GM12878 (cell line): ENCODE data around the gene ST6GALNAC3. TPM values are rescaled to one million over a fixed set of nuclear protein-coding genes. Genes with fewer than 3 reads are reported as not detected.
"Not testable (repeated sequence)": the region's sequence is repeated elsewhere in the genome, so short reads cannot be mapped to it uniquely, and the experiment has no call there.

Source experiments
- ATAC-seq: fragments of 200-7000 bp; cut with Tn5 transposase; 3 replicates; pipeline ENCODE4 v1.9.1; 2020; ENCODE audit warnings: mild to moderate bottlenecking, moderate library complexity
- BruUV-seq: library from RNA; stranded (reverse); fragments of 400-500 nt; replicated peaks from 2 replicates; lab custom pipeline; 2021; lab: Mats Ljungman, UMichigan
- CTCF ChIA-PET: fragments of 300-600 bp; sonication (Branson Sonifier 250); formaldehyde crosslinking; extraction: SDS; loops from one replicate; lab custom pipeline; 2021; ENCODE audit warnings: inconsistent platforms; lab: Yijun Ruan, JAX
- POLR2A ChIA-PET: fragments of 350-600 bp; formaldehyde crosslinking; extraction: SDS; loops from one replicate; lab custom pipeline; 2021; ENCODE audit warnings: inconsistent platforms; lab: Charles Lee
- RAD21 ChIA-PET: fragments of 300-600 bp; sonication (Branson Sonifier 250); formaldehyde crosslinking; loops from one replicate; lab custom pipeline; 2023; ENCODE audit warnings: antibody characterized with exemption; ENCODE audit not compliant: unreplicated experiment; lab: Charles Lee
- SMC1A ChIA-PET: fragments of 300-600 bp; sonication (Branson Sonifier 250); formaldehyde crosslinking; loops from one replicate; lab custom pipeline; 2023; ENCODE audit not compliant: unreplicated experiment, uncharacterized antibody; lab: Charles Lee
- DNase-seq: peaks from one replicate; pipeline ENCODE4 v3.0.0-alpha.2; 2011; ENCODE audit warnings: low read depth, low spot score
- FAIRE-seq: peaks from 3 replicates; lab custom pipeline; 2011; peaks lifted over from hg19 to GRCh38; lab: Jason Lieb, UNC
- H2AFZ ChIP-seq: 2 replicates; pipeline ENCODE4 v1.6.0; 2011; ENCODE audit warnings: low read depth, low read length, control low read depth; ENCODE audit not compliant: control insufficient read depth
- H3K27ac ChIP-seq: 2 replicates; pipeline ENCODE4 v1.5.1; 2011; ENCODE audit warnings: control low read depth; ENCODE audit not compliant: control insufficient read depth, insufficient read depth
- H3K27me3 ChIP-seq, 2 experiments: replicated peaks in 1 of 2; 2 replicates each; pipeline versions ENCODE4 v1.6.0 to v1.6.1; 2011; ENCODE audit warnings: low read length in 1 of 2; ENCODE audit not compliant: control insufficient read depth in 2 of 2, insufficient read depth in 2 of 2
- H3K36me3 ChIP-seq, 2 experiments: 2 replicates each; pipeline ENCODE4 v1.5.1; 2011; ENCODE audit warnings: low read length in 1 of 2; ENCODE audit not compliant: control insufficient read depth in 2 of 2, insufficient read depth in 2 of 2
- H3K4me1 ChIP-seq: 2 replicates; pipeline ENCODE4 v1.6.1; 2011; ENCODE audit warnings: mild to moderate bottlenecking, low read length, moderate library complexity, mixed read lengths; ENCODE audit not compliant: control insufficient read depth, insufficient read depth
- H3K4me2 ChIP-seq: 2 replicates; pipeline ENCODE4 v1.6.0; 2011; ENCODE audit warnings: control low read depth; ENCODE audit not compliant: control insufficient read depth, insufficient read depth
- H3K4me3 ChIP-seq: fragments of 200-600 bp; sonication (generic); 2 replicates; pipeline ENCODE4 v1.5.1; 2016
- H3K79me2 ChIP-seq: 2 replicates; pipeline ENCODE4 v1.6.0; 2011; ENCODE audit warnings: low read length; ENCODE audit not compliant: control insufficient read depth, insufficient read depth
- H3K9ac ChIP-seq: 2 replicates; pipeline ENCODE4 v1.8.0; 2011; ENCODE audit warnings: low read length, control low read depth, mixed read lengths; ENCODE audit not compliant: control insufficient read depth, insufficient read depth
- H3K9me3 ChIP-seq: replicated peaks from 3 replicates; pipeline ENCODE4 v1.5.1; 2011; ENCODE audit warnings: mild to moderate bottlenecking, low read length; ENCODE audit not compliant: control insufficient read depth, insufficient read depth
- H4K20me1 ChIP-seq: 2 replicates; pipeline ENCODE4 v1.6.0; 2011; ENCODE audit not compliant: control insufficient read depth, insufficient read depth
- CREM ChIP-seq: IDR thresholded peaks from 2 replicates; pipeline ENCODE4 v1.6.1; 2014; ENCODE audit warnings: antibody characterized with exemption, low read depth
- EP300 ChIP-seq, 2 experiments: fragments of 150-350 bp in 1 of 2; IDR thresholded peaks; 2 replicates each; pipeline ENCODE4 v1.6.1; 2011 to 2012; ENCODE audit warnings: low read depth in 2 of 2, low read length in 2 of 2, borderline replicate concordance in 1 of 2, improper control_type of control experiment in 1 of 2, inconsistent platforms in 1 of 2; ENCODE audit not compliant: control insufficient read depth in 1 of 2
- KDM1A ChIP-seq: fragments of 200-600 bp; sonication (generic); IDR thresholded peaks from 2 replicates; pipeline ENCODE4 v1.6.1; 2016; ENCODE audit warnings: borderline replicate concordance
- PAX5 ChIP-seq: IDR thresholded peaks from 2 replicates; pipeline ENCODE4 v1.6.1; 2011; ENCODE audit warnings: low read depth, low read length, borderline replicate concordance
- WGBS: methylation state at CpG from one replicate; pipeline ENCODE4 v1.1.6; 2016; ENCODE audit warnings: low lambda C conversion rate; ENCODE audit not compliant: insufficient replicate concordance, insufficient coverage; ENCODE audit errors: missing lambda C conversion rate; 5-methylcytosine and 5-hydroxymethylcytosine counted together
- in situ Hi-C: fragments of 300-500 bp; cut with MboI; formaldehyde crosslinking; loops from 9 replicates; pipeline ENCODE4 v1.14.3; 2018; ENCODE audit warnings: mixed read lengths
- intact Hi-C: fragments of 100-400 bp; cut with micrococcal nuclease; formaldehyde crosslinking; loops from one replicate; pipeline ENCODE4 v1.14.2; 2022; ENCODE audit not compliant: unreplicated experiment
- polyA plus RNA-seq, 11 experiments: library from polyadenylated mRNA; depleted of rRNA in 4 of 11; unstranded in 6 of 11; stranded (reverse) in 5 of 11; fragments of >200 nt; fragmentation: Nextera tagmentation in 4 of 11; fragmentation: Illumina TruSeq in 1 of 11; extraction: Ambion mirVana in 4 of 11; extraction: Trizol in 1 of 11; gene quantifications; 1 replicate in 1 of 11; 2 replicates in 10 of 11; pipeline versions ENCODE4 v1.2.1 to v1.2.3, GENCODE V29; 2011 to 2016; ENCODE audit warnings: inconsistent platforms in 2 of 11, missing spikeins in 2 of 11, low read depth in 1 of 11
- total RNA-seq, 4 experiments: library from RNA; depleted of rRNA in 3 of 4; stranded (reverse); fragments of >200 nt in 3 of 4; fragmentation: Illumina TruSeq in 1 of 4; extraction: Trizol in 1 of 4; gene quantifications; 2 replicates each; pipeline versions ENCODE4 v1.2.1 to v1.2.3, GENCODE V29; 2013 to 2021

Gene ST6GALNAC3
- total and polyA plus RNA-seq, 10 of the 15 experiments (the other 5 are each of a cell fraction or from before 2014, with no cell fraction given): 0.04 to 0.68 (median 0.18) TPM; not detected in 3

DNA sequence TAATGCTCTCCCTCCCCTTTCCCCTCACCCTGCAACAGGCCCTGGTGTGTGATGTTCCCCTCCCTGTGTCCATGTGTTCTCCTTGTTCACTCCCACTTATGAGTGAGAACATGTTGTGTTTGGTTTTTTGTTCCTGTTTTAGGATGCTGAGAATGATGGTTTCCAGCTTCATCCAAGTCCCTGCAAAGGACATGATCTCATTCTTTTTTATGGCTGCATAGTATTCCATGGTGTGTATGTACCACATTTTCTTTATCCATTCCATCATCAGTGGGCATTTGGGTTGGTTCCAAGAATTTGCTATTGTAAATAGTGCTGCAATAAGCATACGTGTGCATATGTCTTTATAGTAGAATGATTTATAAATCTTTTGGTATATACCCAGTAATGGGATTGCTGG lies 168.0 kb downstream of the ST6GALNAC3 start:
- H3K4me3 ChIP-seq, RAD21 ChIA-PET, H3K36me3 ChIP-seq, H3K4me2 ChIP-seq, H3K27ac ChIP-seq, H2AFZ ChIP-seq, ATAC-seq, BruUV-seq, H3K4me1 ChIP-seq, H3K9me3 ChIP-seq, in situ Hi-C loops, H3K9ac ChIP-seq, DNase-seq, SMC1A ChIA-PET, intact Hi-C loops, CTCF ChIA-PET, H3K27me3 ChIP-seq, FAIRE-seq, H4K20me1 ChIP-seq, H3K79me2 ChIP-seq, POLR2A ChIA-PET: not testable (repeated sequence)
- WGBS: 75% methylated on average over 1 of the region's 1 CpG

DNA sequence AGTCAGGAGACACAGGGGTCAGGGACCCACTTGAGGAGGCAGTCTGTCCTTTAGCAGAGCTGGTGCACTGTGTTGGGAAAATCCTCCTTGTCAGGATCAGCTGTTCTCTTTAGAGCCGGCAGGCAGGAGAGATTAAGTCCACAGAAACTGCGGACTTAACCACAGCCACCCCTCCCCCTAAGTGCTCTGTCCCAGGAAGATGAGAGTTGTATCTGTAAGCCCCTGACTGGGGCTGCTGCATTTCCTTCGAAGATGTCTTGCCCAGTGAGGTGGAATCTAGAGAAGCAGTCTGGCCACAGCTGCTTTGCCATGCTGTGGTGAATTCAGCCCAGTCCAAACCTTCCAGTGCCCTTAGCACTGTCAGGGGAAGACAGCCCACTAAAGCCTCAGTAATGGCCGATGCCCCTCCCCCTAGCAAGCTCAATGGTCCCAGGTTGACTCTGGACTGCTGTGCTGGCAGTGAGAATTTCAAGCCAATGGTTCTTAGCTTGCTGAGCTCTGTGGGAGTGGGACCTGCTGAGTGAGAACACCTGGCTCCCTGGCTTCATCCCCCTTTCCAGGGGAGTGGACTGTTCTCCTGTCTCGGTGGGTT lies 172.8 kb downstream of the ST6GALNAC3 start:
- ATAC-seq: no peak
- TF ChIP-seq EP300 (IDR thresholded peaks at IDR 0.05; ENCODE audit: borderline replicate concordance in 1 of 2, control insufficient read depth in 1 of 2, low read depth in 2 of 2, low read length in 2 of 2) (no peak), PAX5 (no peak), KDM1A (no peak), CREM (no peak)
- TF ChIP-seq, all 136 proteins: peak for 0
- Histone ChIP-seq H4K20me1 (no peaks in the 10 kb centered on the region), H3K79me2 (no peaks in the 10 kb centered on the region), H3K27me3 (no peaks in the 10 kb centered on the region; a peak in 1 of 4 replicates), H3K9me3 (no peaks in the 10 kb centered on the region), H3K9ac (no peak overlapping the region), H3K4me3 (no peak overlapping the region), H3K4me2 (no peak overlapping the region), H3K27ac (no peak overlapping the region), H3K4me1 (no peaks in the 10 kb centered on the region), H2AFZ (no peak overlapping the region), H3K36me3 (no peaks in the 10 kb centered on the region)
- ChIA-PET RAD21 (no interaction called here), CTCF (no interaction called here), POLR2A (no interaction called here), SMC1A (no interaction called here)
- in situ Hi-C loops (no loop called here), intact Hi-C loops (no loop called here)
- WGBS: 36% methylated on average over 5 of the region's 5 CpGs
- FAIRE-seq (no peak), DNase-seq (no peak)
- no TSS peak for BruUV-seq
